HG03571 (cell line): ENCODE data around the gene ZNF71.
"Not testable (repeated sequence)": the region's sequence is repeated elsewhere in the genome, so short reads cannot be mapped to it uniquely, and the experiment has no call there.

Experiments
- ATAC-seq: cut with Tn5 transposase; IDR thresholded peaks from one replicate; pipeline ENCODE4 v1.9.1; 2021; ENCODE audit not compliant: unreplicated experiment

The ZNF71 gene

GRCh38 chr19:56619121-56619520, 24.0 kb downstream of the ZNF71 start:
- ATAC-seq: no peak

- ATAC-seq: no peak
Measured at GRCh38 chr19:56622374-56622773, 27.3 kb downstream of the ZNF71 start.

- ATAC-seq: no peak
Measured at GRCh38 chr19:56623006-56623405, 27.9 kb downstream of the ZNF71 start.

- ATAC-seq: no peak
Measured at GRCh38 chr19:56625708-56626107, 30.6 kb downstream of the ZNF71 start.

- no peak for ATAC-seq
Measured at GRCh38 chr19:56633021-56633420, 37.9 kb downstream of the ZNF71 start.

- no peak for ATAC-seq
Measured at GRCh38 chr19:56637976-56638555, 43.0 kb downstream of the ZNF71 start.

GRCh38 chr19:56639217-56639616, 44.1 kb downstream of the ZNF71 start:
- no peak for ATAC-seq

- no peak for ATAC-seq
Measured at GRCh38 chr19:56642711-56643459, 47.8 kb downstream of the ZNF71 start, which contains the start of gene SMIM17. SMIM17 (plus strand) TSS chr19:56643159; CDS start chr19:56645668, 2,509 bp downstream.

- no peak for ATAC-seq
Measured at GRCh38 chr19:56643460-56643955, 48.4 kb downstream of the ZNF71 start.

- ATAC-seq: no peak
Measured at GRCh38 chr19:56654151-56654550, 59.0 kb downstream of the ZNF71 start.

- no peak for ATAC-seq
Measured at GRCh38 chr19:56660381-56661107, 65.4 kb downstream of the ZNF71 start.

- no peak for ATAC-seq
Measured at GRCh38 chr19:56661248-56661647, 66.1 kb downstream of the ZNF71 start.

GRCh38 chr19:56663931-56664500, 68.9 kb downstream of the ZNF71 start:
- no peak for ATAC-seq

GRCh38 chr19:56664511-56664910, 69.4 kb downstream of the ZNF71 start:
- ATAC-seq: no peak

GRCh38 chr19:56667311-56667870, 72.3 kb downstream of the ZNF71 start:
- no peak for ATAC-seq

GRCh38 chr19:56668676-56669075, 73.6 kb downstream of the ZNF71 start:
- no peak for ATAC-seq

GRCh38 chr19:56670401-56670960, 75.4 kb downstream of the ZNF71 start:
- no peak for ATAC-seq

- ATAC-seq: no peak
Measured at GRCh38 chr19:56670961-56671612, 76.0 kb downstream of the ZNF71 start.

- ATAC-seq: no peak
Measured at GRCh38 chr19:56671613-56671994, 76.5 kb downstream of the ZNF71 start, which contains the start of gene ZNF835. ZNF835 (minus strand) TSS chr19:56671757; CDS start chr19:56665198, 6,559 bp downstream.

GRCh38 chr19:56672610-56673009, 77.5 kb downstream of the ZNF71 start:
- not testable (repeated sequence) for ATAC-seq
